GM19324 (cell line): Measurements from ENCODE around the gene DARS2.
"Not testable (repeated sequence)": the region's sequence is repeated elsewhere in the genome, so short reads cannot be mapped to it uniquely, and the experiment has no call there.

Experiments used
- ATAC-seq: cut with Tn5 transposase; IDR thresholded peaks from one replicate; pipeline ENCODE4 v1.9.1; 2021; ENCODE audit warnings: mild to moderate bottlenecking, moderate library complexity; ENCODE audit not compliant: unreplicated experiment, low FRiP score

Gene DARS2, protein sequence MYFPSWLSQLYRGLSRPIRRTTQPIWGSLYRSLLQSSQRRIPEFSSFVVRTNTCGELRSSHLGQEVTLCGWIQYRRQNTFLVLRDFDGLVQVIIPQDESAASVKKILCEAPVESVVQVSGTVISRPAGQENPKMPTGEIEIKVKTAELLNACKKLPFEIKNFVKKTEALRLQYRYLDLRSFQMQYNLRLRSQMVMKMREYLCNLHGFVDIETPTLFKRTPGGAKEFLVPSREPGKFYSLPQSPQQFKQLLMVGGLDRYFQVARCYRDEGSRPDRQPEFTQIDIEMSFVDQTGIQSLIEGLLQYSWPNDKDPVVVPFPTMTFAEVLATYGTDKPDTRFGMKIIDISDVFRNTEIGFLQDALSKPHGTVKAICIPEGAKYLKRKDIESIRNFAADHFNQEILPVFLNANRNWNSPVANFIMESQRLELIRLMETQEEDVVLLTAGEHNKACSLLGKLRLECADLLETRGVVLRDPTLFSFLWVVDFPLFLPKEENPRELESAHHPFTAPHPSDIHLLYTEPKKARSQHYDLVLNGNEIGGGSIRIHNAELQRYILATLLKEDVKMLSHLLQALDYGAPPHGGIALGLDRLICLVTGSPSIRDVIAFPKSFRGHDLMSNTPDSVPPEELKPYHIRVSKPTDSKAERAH

DNA sequence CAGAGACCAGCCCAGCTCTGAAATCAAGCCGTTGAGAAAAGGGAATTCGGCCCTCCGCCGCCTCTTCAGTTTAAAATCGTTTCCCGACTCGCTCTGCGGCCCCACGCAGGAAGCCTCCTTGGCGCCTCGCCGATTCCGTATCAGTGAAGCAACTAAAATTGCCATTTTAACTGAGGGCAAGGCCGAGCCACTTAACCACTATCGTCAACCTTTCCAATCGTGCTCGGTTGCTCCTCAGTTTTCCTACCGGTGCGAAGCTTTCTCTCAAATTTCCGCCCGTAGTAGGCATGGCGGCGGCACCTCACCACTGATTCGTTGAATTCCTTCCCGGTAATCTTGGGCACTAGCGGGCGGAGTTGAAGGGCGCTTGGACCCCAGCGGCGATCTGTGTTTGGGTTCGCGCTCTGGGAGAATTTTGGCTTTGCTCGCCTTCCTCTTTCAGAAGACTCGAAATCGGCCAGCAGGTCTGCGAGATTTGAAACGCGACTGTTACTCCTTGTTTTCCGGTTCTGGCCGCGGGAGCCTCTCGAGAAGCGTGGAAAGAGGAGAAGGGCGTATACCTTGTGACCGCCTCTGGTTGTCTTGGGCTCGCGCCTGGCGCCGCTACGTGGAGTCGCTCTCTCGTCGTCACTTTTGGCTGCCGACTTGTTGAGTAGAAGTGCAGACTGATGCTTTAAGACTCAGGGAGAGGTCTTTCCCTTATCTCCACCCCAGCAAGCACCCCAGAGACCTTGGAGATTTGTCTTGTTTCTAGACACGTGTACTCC is at the start of gene DARS2, which contains the start of gene CENPL:
Gene DARS2, plus strand, starts transcription at position 359 of the 767 bp plus-strand sequence. CDS start 557 bp downstream, outside the sequence.
Gene CENPL, minus strand, starts transcription at position 569 of the 767 bp plus-strand sequence. CDS start 13,584 bp downstream, outside the sequence.
- ATAC-seq: peak; percentile 92

DNA sequence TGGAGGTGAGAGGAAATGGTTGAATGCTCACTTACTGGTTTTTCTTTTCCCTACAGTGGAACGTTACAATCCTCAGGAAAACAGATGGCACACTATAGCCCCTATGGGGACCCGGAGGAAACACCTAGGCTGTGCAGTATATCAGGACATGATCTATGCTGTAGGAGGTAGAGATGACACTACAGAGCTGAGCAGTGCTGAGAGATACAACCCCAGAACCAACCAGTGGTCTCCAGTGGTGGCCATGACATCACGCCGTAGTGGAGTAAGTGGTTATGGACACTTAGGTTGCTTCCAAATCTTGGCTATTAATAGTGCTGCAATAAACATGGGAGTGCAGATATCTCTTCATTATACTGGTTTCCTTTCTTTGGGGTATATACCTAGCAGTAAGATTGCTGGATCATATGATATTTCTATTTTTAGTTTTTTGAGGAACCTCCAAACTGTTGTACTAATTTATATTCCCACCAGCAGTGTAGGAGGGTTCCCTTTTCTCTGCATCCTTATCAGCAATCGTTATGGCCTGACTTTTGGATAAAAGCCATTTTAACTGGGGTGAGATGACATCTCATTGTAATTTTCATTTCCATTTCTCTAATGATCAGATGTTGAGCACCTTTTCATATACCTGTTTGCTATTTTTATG is 48.8 kb upstream of the DARS2 start:
- no peak for ATAC-seq

DNA sequence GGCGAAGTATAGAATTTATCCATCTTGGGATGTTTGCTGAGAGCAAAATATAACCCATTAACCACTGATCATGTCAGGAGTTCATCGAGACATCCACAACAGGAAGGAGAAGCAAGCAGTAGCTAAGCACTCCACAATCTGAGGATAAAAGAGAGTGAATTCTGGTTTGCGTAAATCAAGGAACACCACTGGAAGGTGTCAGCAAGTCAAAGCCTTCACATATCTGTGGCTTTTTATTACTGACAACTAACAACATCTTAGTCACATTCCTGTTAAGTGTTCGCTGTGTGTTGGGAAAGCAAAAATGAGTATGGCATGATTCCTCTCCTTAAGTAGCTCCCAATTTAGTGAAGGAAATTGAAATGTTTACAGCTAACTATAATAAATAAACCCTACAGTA is 44.5 kb upstream of the DARS2 start:
- ATAC-seq: no peak

DNA sequence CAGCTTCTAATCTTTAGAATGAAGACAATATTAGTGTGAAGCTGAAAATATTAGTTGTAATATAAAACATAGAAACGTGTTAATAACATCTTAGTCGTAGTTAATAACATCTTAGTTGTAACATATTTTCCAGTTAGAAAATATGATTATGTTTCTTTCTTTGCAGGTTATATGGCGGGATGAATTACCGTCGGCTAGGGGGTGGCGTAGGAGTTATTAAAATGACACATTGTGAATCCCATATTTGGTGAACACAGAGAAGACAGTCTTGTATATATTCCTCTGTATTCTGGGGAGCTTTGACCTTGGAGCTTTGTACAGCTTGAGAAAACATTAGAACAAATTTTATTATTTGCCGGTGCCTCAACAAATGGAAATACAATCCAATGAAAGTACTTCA is 39.5 kb upstream of the DARS2 start:
- ATAC-seq: no peak

DNA sequence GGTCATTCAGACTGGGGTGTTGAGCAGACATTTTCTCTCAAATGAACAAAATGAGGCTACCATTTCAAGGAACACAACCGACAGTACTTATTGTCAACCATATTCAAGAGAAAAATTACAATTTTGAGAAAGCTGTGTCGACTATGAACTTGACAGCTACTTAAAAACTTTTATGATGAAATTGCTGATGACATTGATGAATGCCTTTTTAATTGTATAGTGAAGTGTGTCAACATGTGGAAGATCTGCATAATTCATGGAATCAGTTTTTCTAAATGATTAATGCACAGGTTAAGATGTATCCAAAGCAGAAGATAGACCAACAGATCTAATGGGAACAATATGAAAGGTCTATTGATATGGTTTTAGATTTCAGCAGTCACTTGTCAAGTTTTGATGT is 34.6 kb upstream of the DARS2 start:
- ATAC-seq: no peak

DNA sequence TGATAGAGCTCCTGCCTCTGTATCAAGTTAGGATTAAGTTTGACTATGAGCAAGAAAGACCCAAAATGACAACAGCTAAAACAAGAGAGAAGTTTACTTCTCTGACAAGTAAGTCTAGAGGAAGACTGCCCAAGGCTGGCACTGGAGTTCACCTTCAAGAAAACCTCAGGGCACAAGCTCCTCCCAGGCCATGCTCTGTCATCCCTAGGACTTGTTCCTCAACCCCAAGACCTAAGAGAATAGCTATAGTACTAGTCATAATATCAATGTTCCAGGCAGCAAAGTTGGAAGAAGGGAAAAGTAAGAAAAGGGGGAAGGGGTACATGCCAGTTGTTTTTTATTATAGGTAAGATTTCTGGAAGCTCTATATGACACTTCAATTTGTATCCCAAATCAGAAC is 26.4 kb upstream of the DARS2 start:
- ATAC-seq: no peak

DNA sequence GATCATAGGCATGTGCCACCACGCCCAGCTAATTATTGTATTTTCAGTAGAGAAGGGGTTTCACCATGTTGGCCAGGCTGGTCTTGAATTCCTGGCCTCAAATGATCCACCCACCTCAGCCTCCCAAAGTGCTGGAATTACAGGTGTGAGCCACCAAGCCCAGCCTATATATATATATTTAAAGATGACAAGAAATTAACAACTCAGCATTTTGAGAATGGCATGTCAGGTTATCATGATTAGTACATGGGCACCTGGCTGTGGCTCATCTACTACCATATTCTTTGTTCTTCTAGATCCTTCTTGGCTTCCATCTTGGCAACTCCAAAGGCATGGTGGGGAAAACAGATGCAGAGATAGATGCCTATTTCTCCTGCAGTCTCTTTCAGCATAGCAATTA is 24.5 kb upstream of the DARS2 start:
- ATAC-seq: not testable (repeated sequence)

DNA sequence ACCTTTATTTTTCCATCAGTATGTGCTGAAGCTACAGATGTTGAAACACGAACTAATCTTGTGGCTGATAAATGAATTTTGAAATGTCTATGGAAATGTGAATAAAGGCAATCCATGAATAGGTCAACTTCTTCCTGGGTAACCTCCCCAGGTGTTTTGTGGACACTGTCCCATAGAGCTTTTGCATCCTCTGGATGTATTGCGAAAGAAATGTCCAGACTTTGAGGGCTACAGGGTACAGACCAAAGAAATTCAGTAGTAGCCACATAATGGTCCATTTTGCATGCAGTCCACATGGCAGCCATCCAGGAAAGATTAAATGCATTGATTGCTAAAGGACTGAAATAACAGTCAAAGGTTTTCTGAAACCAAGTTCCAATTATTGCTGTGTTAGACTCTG is 21.5 kb upstream of the DARS2 start:
- ATAC-seq: no peak

DNA sequence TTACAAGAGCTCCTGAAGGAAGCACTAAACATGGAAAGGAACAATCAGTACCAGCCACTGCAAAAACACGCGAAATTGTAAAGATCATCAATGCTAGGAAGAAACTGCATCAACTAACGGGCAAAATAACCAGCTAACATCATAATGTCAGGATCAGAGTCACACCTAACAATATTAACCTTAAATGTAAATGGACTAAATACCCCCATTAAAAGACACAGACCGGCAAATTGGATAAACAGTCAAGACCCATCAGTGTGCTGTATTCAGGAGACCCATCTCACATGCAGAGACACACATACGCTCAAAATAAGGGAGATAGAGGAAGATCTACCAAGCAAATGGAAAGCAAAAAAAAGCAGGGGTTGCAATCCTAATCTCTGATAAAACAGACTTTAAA is 10.8 kb upstream of the DARS2 start:
- ATAC-seq: not testable (repeated sequence)

DNA sequence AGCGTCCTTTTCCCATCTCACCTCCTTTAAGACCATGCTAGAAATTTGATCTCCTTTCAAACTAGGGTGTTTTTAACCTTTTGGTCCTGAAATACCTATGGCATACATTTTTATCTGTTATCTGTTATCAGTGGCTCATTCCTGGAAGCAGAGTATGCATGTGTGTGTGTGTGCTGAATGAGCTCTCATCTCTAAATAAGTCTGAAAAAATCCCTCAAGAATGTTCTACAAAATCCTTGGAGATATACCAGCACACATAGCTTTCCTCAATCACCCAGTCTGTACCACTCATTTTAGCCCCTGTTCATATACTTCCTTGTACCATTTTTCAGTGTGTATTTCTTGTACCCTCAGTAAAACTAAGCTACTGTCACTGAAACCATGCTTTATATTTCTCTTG is 6.0 kb upstream of the DARS2 start:
- no peak for ATAC-seq

DNA sequence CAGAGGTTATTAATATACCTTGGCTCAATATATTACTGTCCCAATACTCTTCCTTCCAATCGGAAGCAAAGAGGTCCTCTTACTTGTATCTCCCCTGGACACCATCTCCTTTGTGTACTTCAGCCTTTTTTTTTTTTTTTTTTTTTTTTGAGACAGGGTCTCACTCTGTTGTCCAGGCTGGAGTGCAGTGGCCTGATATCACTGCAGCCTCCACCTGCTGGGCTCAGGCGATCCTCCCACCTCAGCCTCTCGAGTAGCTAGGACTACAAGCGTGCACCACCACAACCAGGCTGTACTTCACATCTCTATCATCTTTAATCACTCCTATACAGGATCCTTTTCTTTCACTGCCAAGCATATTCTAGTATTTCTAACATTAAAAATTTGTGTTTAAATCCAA is 2.8 kb upstream of the DARS2 start:
- ATAC-seq: no peak

DNA sequence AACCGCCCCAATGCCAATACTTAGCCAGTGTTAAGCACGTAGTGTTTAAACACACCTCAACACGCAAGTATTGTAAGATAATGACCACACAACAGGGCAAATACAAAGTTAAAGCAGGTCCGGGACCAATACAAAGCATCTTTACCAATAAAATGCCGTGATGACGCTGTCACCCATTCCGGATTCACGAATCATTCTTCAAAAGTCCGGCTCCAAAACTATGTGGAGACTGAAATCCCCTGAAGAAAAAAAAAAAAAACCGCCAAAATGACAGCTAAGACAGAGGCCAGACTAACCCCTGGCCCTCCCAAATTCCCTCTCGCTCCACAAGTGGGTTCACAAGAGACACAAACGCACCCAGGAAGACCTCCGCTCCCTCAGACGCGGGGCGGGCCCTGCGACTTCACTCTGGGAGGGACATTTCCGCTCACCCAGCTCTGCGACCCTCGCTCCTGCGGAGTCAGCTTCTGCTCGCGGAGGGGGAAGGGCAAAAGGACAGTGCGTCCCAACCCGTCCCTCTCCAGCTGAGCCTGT is 625 bp upstream of the DARS2 start:
- peak; percentile 43 for ATAC-seq

DNA sequence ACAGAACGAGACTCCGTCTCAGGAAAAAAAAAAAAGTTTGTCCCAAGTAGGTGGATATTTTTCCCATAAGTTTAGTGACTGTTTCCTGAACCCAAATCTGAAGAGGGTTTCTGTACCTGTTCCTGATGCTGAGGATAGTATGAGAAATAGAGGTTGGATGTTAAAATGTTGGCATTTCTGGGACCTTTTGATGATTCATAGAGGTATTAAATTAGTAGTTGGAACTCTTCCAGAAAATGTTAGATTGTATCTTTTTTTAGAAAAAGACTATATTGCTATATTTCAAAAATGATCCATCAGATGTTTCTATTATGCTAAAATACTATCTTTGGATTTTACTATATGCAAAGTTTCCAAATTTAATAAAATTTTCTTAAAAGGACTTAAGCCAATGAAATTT is 3.1 kb downstream of the DARS2 start:
- ATAC-seq: no peak

DNA sequence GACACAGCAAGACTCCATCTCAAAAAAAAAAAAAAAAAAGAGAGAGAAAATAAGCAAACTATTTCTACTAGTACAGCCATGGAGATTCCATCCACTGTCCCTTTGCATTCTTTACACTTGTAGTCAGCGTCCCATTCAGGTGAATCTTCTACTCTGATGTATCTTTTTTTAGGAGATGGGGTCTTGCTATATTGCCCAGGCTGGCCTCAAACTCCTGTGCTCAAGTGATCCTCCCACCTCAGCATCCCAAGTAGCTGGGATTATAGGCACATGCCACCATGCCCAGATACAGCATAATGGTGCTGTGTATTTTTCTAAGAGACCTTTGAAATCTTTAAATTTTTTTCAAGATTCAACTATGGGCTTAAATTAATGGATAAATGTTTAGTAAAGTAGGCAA is 8.3 kb downstream of the DARS2 start:
- ATAC-seq: no peak

DNA sequence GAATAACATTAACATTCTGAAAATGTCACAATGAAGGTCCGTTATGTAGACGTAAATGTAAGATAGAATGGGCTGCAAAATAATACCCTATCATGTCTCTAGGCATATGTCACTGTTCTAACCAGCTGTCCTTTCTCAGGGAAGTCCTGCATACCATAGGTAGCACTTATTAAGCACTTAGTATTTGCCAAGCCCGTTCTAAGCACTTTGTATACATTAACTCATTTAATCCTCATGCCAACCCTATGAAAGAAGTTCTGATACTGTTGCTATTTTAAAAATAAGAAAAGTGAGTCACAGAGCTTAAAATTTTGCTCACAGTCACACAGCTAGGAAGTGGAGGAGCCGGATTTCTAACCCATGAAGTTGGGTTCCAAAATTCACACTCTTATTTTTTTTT is 27.6 kb downstream of the DARS2 start:
- no peak for ATAC-seq

DNA sequence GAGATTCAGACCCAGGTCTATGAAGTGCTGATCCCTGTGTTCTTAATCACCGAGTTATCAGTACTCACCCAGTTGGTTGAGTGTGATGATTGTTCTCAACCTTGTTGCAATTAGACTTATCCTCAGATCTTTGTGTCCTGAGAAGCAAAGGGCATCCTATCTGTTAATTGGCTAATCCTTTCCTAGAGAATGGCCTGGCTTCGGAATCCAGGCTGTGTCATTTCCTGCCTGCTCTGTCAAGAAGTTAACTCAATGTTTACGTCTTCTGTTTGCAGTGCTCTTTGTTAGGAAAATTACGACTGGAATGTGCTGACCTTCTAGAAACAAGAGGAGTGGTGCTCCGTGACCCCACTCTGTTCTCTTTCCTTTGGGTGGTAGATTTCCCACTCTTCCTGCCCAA is 28.6 kb downstream of the DARS2 start:
- ATAC-seq: no peak

DNA sequence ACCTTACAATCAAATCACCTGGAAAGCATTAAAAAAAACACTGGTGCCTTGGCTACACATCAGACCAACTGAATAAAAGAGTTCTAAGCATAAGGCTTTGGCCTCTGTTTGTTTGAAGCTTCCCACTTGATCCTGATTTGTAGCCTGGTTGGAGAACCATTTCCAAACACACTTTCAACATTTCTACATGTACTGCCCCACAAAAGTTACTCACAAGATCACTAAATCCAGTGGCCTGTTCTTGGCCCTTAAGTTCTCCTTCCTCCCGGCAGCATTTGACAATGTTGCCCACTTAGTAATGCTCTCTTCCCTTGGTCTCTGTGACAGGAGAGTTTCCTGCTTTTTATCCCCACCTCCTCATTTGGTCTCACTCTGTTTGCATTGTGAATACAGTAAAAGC is 31.5 kb downstream of the DARS2 start:
- no peak for ATAC-seq

DNA sequence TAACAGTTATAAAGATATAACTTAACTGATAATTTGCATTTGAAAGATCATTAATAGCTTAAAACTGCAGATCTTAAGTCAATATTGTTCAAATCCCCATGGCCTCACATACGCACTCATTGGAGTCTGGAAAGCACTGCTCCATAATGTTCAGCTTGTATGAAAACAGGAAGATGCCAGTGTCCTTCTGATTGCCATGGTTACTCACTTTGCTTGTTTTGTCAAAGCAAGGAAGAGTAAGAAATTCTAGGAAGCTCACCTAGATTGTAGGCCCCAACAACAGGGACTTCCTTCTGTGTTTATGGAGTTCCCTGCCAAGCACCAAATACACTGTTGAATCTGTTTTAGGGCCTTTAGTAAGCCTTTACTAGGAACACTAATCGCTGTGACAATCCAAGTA is 32.4 kb downstream of the DARS2 start:
- no peak for ATAC-seq

DNA sequence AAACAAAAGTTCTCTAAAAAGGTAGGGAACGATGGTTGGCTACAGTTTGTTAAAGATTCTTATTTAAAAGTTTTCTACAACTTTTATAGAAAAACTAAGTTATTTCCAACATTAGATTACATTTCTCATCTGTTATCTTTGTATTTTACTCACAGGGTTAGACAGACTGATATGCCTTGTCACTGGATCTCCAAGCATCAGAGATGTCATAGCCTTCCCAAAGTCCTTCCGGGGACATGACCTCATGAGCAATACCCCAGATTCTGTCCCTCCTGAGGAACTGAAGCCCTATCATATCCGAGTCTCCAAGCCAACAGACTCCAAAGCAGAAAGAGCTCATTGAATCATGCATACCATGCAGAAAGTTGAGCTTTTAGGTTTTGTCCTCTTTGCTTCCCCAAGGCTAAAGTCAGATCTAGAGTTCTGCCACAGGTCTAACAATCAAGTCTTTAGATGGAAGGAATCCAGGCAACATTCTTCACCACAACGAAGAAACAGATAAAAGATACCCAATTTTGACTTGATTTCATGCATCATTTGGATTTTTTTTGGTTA is 33.0 kb downstream of the DARS2 start:
- ATAC-seq: no peak

DNA sequence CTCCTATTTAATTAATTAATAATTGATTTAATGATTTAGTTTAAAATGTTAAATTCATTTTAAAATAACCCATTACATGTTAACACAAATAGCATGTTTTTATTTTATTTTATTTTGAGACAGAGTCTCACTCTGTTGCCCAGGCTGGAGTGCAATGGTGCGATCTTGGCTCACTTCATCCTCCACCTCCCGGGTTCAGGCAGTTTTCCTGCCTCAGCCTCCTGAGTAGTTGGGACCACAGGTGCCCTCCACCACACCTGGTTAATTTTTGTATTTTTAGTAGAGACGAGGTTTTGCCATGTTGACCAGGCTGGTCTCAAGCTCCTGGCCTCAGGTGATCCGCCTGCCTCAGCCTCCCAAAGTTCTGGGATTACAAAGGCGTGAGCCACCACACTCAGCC is 35.1 kb downstream of the DARS2 start:
- not testable (repeated sequence) for ATAC-seq
